Effector memory CD4-positive, alpha-beta T cell (primary cell): Measurements from ENCODE around the gene SH3PXD2A.

Experiments
- DNase-seq, 3 donors: peaks; one replicate each; pipeline ENCODE4 v3.0.0-alpha.2; 2020
- H3K27ac ChIP-seq: 2 replicates; pipeline ENCODE4 v1.7.0; 2013; ENCODE audit warnings: mild to moderate bottlenecking, low read length, moderate library complexity; ENCODE audit not compliant: insufficient read depth, poor library complexity, severe bottlenecking
- H3K27me3 ChIP-seq: replicated peaks from 2 replicates; pipeline ENCODE4 v1.7.0; 2013; ENCODE audit warnings: mild to moderate bottlenecking, low read length; ENCODE audit not compliant: insufficient read depth, control insufficient read depth, poor library complexity, severe bottlenecking
- H3K36me3 ChIP-seq: 2 replicates; pipeline ENCODE4 v1.7.0; 2013; ENCODE audit warnings: mild to moderate bottlenecking, low read length, moderate library complexity; ENCODE audit not compliant: control insufficient read depth, insufficient read depth
- H3K4me1 ChIP-seq: 2 replicates; pipeline ENCODE4 v1.7.0; 2013; ENCODE audit warnings: low read length, mild to moderate bottlenecking; ENCODE audit not compliant: control insufficient read depth, insufficient read depth, poor library complexity, severe bottlenecking
- H3K4me3 ChIP-seq: 2 replicates; pipeline ENCODE4 v1.7.0; 2013; ENCODE audit warnings: low read length, low read depth, mild to moderate bottlenecking; ENCODE audit not compliant: insufficient read depth, poor library complexity, severe bottlenecking
- H3K9me3 ChIP-seq: 2 replicates; pipeline ENCODE4 v1.7.0; 2013; ENCODE audit warnings: mild to moderate bottlenecking, low read length, moderate library complexity; ENCODE audit not compliant: control insufficient read depth

The SH3PXD2A gene

DNA sequence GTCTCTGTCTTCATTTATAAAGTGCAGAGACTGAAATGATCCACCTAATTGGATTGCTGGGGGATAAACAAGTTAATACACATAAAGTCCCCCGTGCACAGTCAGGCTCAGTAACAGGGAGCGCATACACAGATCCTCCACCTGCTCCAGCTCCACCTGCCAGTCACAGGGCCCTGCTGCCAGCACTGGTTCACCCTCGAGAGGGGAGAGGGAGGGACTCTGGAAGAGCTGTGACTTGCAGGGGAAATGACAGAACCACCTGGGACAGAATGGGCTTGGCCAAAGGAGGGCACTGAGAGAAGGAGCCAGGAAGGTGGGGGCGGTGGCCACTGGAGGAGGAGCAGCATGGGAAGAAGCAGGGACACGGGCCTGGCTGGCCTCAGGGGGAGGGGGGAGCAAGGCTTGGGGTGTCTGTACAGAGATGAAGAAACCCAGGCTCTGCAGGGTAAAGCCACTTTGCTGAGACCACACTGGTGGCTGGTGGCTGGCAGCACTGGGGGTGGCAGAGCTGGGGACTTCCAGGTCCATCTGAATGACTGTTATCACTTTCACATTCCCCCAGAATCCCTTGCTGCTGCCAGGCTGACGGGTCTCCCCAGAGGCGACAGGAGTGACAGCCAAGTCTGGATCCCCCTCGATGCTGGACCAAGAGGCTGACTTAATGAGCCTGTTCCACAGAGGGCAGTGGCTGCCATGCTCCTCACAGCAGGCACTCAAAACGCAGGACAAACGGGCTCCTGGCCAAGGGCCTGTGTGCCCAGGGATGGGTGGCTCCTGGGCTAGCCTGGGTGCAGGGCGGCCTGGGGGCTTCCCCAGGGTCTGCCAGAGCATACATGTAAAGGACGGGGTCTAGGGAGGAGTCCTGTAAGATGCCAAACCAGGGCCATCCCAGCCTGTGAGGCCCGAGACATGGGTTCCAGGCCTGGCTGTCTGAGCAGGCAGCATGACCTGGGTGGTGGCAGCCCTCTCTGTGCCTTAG is 151.1 kb downstream of the SH3PXD2A start:
- no peak overlapping the region for H3K27ac ChIP-seq
- H3K27me3 ChIP-seq, result no peaks in the 10 kb centered on the region
- H3K4me3 ChIP-seq, result no peak overlapping the region
- H3K4me1 ChIP-seq, result no peaks in the 10 kb centered on the region
- H3K36me3 ChIP-seq, result no peaks in the 10 kb centered on the region
- DNase-seq, result no peak
- no peaks in the 10 kb centered on the region for H3K9me3 ChIP-seq

DNA sequence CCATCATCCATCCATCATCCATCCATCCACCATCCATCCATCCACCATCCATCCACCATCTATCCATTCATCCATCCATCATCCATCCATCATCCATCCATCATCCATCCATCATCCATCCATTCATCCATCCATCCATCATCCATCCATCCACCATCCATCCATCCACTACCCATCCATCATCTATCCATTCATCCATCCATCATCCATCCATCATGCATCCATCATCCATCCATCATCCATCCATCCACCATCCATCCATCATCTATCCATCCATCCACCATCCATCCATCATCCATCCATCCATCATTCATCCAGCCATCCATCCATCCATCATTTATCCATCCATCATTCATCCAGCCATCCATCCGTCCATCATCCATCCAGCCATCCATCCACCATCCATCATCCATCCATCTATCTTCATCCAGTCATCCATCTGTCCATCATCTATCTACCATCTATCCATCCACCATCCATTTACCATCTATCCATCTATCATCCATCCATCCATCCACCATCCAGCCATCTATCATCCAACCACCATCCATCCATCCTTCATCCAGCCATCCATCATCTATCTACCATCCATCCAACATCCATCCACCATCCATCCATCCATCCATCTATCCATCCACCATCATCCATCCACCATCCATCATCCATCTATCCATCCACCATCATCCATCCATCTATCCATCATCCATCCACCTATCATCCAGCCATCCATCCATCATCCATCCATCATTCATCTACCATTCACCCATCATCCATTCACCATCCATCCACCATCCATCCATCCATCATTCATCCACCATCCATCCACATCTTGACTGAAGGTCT is 153.8 kb downstream of the SH3PXD2A start:
- no peak for DNase-seq
- Histone ChIP-seq H3K4me1 (peaks cover 5% of the 10 kb centered on the region), H3K9me3 (no peaks in the 10 kb centered on the region), H3K4me3 (no peak overlapping the region), H3K36me3 (no peaks in the 10 kb centered on the region), H3K27ac (no peak overlapping the region), H3K27me3 (no peaks in the 10 kb centered on the region)

DNA sequence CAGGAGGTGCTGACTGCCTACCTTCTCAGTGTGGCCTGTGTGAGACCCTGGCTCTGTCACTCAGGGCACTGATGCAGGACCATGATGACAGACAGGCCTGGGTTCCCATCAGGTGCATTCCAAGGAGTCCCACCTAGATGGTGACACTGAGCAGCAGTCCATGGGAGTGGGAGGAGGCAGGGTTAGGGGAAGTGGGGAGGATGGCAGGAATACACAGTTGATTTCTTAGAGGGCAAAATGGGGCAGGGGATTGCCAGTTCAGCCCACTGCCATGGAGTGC is 155.0 kb downstream of the SH3PXD2A start:
- Histone ChIP-seq H3K27ac (no peak overlapping the region), H3K4me3 (no peak overlapping the region), H3K36me3 (no peaks in the 10 kb centered on the region), H3K4me1 (peaks cover 13% of the 10 kb centered on the region), H3K27me3 (no peaks in the 10 kb centered on the region), H3K9me3 (no peaks in the 10 kb centered on the region)
- no peak for DNase-seq

DNA sequence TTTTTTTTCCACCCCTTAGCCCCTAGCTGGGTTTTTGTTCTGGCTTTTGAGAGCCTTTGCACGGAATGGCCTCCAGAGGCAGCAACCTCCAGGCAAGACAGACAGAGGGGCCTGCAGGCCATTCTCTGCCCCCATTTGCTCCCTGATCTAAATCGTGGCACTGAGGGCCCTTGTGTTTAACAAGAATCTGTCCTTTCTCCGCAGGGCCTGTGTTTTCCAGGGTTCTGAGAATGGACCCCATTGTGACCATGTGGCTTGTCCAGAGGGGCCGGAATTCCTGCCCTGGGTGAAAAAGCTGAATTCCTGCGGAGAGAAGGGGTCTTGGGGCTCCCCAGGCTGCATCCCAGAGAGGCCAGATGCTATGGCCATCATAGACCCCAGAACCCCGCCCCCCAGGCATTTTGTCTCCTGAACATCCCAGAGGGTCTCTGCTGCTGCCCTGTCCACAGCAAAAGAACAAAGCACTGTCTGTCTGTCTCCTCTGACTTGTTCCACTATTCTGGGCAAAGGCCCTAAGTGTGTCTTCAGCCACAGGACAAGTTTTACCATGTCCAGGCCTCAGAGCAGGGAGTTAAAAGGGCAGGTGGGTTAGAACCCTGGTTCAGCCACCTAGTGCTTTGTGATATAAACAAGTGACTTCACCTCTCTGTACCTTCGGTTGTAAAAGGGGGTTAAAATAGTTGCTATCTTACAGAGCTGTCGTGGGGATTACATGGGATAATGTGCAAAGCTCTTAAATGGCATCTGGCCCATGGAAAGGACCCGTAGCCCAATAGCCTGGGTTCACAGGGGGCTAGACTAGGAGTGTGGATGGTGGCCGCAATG is 155.6 kb downstream of the SH3PXD2A start:
- H3K4me1 ChIP-seq, result peaks cover 13% of the 10 kb centered on the region

DNA sequence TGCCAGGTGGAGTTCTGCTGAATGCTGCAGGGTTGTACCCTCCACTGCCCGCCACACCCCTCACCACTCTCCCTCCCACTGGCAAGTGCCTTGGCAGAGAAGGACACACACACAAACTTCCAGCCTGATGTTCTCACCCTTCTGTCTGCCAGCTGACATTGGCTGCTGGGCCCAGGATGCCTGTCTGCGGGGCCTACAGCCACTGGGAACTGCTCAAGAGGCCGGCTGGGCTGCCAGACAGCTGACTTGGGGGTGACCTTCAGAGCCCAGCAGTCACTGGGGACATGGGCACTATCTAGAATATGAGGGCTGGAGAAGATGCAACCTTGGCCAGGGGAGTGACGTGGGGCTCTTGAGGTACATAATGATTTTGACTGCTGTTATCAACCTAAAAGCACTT is 157.1 kb downstream of the SH3PXD2A start:
- Histone ChIP-seq H3K4me3 (no peak overlapping the region), H3K9me3 (no peaks in the 10 kb centered on the region), H3K4me1 (peaks cover 28% of the 10 kb centered on the region), H3K27ac (no peak overlapping the region), H3K36me3 (no peaks in the 10 kb centered on the region), H3K27me3 (no peaks in the 10 kb centered on the region)
- DNase-seq, result no peak

More for the DNA sequence above, 155.6 kb downstream of the SH3PXD2A start:
- no peak for DNase-seq
- H3K9me3 ChIP-seq, result no peaks in the 10 kb centered on the region
- H3K27me3 ChIP-seq, result no peaks in the 10 kb centered on the region
- H3K27ac ChIP-seq, result no peak overlapping the region
- no peak overlapping the region for H3K4me3 ChIP-seq
- no peaks in the 10 kb centered on the region for H3K36me3 ChIP-seq

DNA sequence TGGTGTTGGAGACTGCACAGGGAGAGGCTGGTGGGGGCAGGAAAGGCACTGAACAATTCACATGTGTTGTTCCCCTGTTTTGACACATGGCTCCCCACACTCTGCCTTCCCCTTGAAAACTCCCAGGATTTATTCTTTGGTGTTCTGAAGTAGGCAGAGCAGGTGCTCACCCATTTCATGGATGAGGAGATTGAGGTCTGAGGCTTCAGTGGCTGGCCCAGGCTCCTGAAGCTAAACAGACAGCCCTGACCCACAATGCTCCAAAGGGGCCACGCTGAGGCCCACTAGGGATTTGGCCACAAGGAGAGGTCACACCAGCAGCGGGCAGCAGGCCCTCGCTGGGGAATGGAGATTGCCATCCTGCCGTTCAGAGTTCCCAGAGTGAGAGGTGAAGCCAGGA is 157.6 kb downstream of the SH3PXD2A start:
- Histone ChIP-seq H3K27ac (no peak overlapping the region), H3K27me3 (no peaks in the 10 kb centered on the region), H3K36me3 (no peaks in the 10 kb centered on the region), H3K4me3 (no peak overlapping the region), H3K4me1 (peaks cover 28% of the 10 kb centered on the region), H3K9me3 (no peaks in the 10 kb centered on the region)
- DNase-seq, result no peak

DNA sequence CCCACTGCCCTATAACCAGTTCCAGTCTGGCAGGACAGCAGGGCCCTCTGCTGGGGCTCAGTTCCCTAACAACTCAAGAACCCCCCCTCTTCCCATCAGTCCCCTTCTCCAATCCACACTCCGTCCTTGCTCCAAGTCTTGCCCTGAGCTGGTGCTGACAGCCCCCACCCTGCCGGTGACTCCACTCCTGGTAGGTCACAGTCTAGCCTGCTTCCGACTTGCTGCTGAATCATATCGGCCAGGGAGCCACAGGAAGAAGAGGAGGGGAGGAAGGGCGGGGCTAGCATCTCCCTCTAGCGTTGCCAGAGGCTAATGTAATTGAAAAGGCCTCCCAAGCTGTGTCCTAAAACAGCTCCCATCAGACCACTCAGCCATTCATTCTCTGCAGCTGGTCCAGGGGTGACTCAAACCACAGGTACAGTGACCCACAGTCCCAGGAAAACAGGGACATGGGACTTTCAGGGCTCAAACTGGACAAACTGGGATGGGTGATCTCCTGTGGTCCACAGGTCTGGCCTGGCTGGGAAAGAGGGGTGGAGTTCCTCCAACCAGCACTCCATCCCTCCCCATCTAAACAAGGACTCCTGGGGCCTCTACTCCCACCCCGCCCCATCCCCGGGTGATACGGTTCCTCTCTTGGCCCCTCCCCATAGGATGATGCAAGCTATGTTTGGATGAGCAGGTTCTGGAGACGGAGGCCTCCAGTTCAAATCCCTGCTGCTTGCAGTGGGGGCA is 158.8 kb downstream of the SH3PXD2A start:
- H3K4me1 ChIP-seq, result peaks cover 32% of the 10 kb centered on the region
- H3K9me3 ChIP-seq, result no peaks in the 10 kb centered on the region
- H3K27ac ChIP-seq, result no peak overlapping the region
- peak; percentile 57 to 69 (median 57) for DNase-seq
- no peaks in the 10 kb centered on the region for H3K27me3 ChIP-seq
- peak overlapping the region; percentile 10 for H3K4me3 ChIP-seq
- H3K36me3 ChIP-seq, result no peaks in the 10 kb centered on the region

DNA sequence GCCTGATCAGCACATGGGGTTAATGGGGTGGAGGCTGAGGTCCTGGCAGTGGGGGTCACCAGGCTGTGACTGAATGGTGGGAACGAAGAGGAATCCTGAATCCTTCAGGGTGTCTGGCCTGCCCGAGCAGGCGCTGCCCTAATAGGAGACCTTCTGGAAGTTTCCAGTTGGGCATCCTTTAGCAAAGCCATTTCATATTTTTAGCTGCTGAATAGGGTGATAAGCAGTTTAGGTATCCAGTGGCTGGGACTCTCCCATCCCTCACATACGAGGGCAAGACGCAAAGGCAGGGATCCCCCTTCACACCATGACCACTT is 159.3 kb downstream of the SH3PXD2A start:
- Histone ChIP-seq H3K4me3 (peak overlapping the region; percentile 10), H3K36me3 (no peaks in the 10 kb centered on the region), H3K27me3 (no peaks in the 10 kb centered on the region), H3K9me3 (no peaks in the 10 kb centered on the region), H3K4me1 (peaks cover 32% of the 10 kb centered on the region), H3K27ac (no peak overlapping the region)
- no peak for DNase-seq

DNA sequence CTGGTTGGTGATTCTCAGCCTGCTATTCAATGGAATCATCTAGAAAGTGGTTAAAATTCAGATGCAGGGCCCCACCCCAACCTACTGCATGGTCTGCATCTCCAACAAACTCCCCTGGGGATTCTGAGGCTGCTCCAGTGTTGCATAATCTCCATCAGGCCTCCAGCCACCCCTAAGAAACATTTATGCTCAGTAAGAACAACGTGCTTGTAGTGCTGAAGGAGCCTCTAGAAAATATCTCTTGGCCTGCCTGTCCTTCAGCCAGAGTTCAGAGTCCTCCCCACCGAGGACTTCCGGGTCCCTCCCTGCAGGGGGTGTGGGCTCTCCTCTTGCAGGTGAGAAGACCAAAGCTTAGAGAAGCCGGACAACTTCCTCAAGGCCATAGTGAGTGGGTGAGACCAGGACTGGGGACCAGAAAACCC is 159.8 kb downstream of the SH3PXD2A start:
- no peak overlapping the region for H3K4me3 ChIP-seq
- no peaks in the 10 kb centered on the region for H3K27me3 ChIP-seq
- DNase-seq, result no peak
- H3K4me1 ChIP-seq, result peaks cover 32% of the 10 kb centered on the region
- no peaks in the 10 kb centered on the region for H3K9me3 ChIP-seq
- H3K27ac ChIP-seq, result no peak overlapping the region
- H3K36me3 ChIP-seq, result no peaks in the 10 kb centered on the region
